Ovary (tissue), 10 donors: ENCODE measurements around the gene CPN2. TPM values are rescaled to one million over a fixed set of nuclear protein-coding genes. Genes with fewer than 3 reads are reported as not detected.

ENCODE experiments used
- DNase-seq, 5 donors: peaks; one replicate each; pipeline ENCODE4 v3.0.0-alpha.2; 2019 to 2020
- H3K27ac ChIP-seq, 2 donors: fragments of 200-600 bp; one replicate each; pipeline versions ENCODE4 v1.5.1 to v1.8.0; 2019 to 2022
- H3K27me3 ChIP-seq: fragments of 200-600 bp; one replicate; pipeline ENCODE4 v1.8.0; 2022
- H3K36me3 ChIP-seq: fragments of 200-600 bp; sonication (generic); one replicate; pipeline ENCODE4 v1.5.1; 2019
- H3K4me1 ChIP-seq: one replicate; pipeline ENCODE4 v1.8.1; 2013; ENCODE audit warnings: mild to moderate bottlenecking, moderate library complexity; ENCODE audit not compliant: insufficient read depth
- H3K4me3 ChIP-seq: fragments of 200-600 bp; sonication (generic); one replicate; pipeline ENCODE4 v1.5.1; 2017
- H3K9me3 ChIP-seq, 2 donors: fragments of 200-600 bp in 1 of 2; sonication (generic) in 1 of 2; one replicate each; pipeline versions ENCODE4 v1.5.1 to v1.8.1; 2013 to 2019; ENCODE audit warnings: mild to moderate bottlenecking in 1 of 2, moderate library complexity in 1 of 2
- EP300 ChIP-seq: sonication (generic); formaldehyde crosslinking; IDR thresholded peaks from one replicate; pipeline ENCODE4 v1.6.1; 2017; ENCODE audit warnings: antibody characterized with exemption
- POLR2A ChIP-seq: fragments of 450-650 bp; IDR thresholded peaks from one replicate; pipeline ENCODE4 v1.6.1; 2017; ENCODE audit warnings: antibody characterized with exemption, mild to moderate bottlenecking, moderate library complexity
- WGBS, 3 donors: extraction: QIAGEN DNeasy Blood & Tissue Kit in 1 of 3; methylation state at CpG; one replicate each; pipeline versions ENCODE4 v1.1.5 to v1.1.7; 2013 to 2017; 5-methylcytosine and 5-hydroxymethylcytosine counted together
- intact Hi-C, 4 donors: fragments of 100-400 bp; cut with DNase I; formaldehyde crosslinking; loops; one replicate each; pipeline versions ENCODE4 v1.11.0 to v1.15.1; 2022 to 2023
- long read RNA-seq, 3 donors: library from polyadenylated mRNA in 2 of 3; unstranded in 2 of 3; transcript quantifications; one replicate each; pipeline ENCODE4 v2.0.0 and lab custom pipeline, GENCODE V29; 2021 to 2026
- polyA plus RNA-seq, 2 donors: library from polyadenylated mRNA; stranded (reverse); fragments of 200-250 nt in 1 of 2; fragments of 350-450 nt in 1 of 2; fragmentation: Illumina TruSeq in 1 of 2; extraction: RNeasy Lipid Tissue Mini Kit (QIAGEN cat#74804) in 1 of 2; gene quantifications; one replicate each; pipeline ENCODE4 v1.2.3, GENCODE V29; 2013 to 2014
- total RNA-seq, 7 donors: library from RNA; depleted of rRNA in 2 of 7; stranded (reverse); fragments of >200 nt in 2 of 7; fragmentation: NEBNext Ultra II Directional in 3 of 7; extraction: Animal tissue kit (Norgen Biotek cat#: 25700) in 3 of 7; gene quantifications; one replicate each; pipeline versions ENCODE4 v1.1.0 to v1.2.4, GENCODE V29; 2016 to 2023
- TF ChIP-seq, protein P1 (sequence below), 3 donors: fragments of 450-650 bp in 2 of 3; fragments of 200-600 bp in 1 of 3; IDR thresholded peaks; one replicate each; pipeline versions ENCODE4 v1.5.1 to v1.8.0; 2016 to 2022; ENCODE audit warnings: antibody characterized with exemption in 3 of 3, mild to moderate bottlenecking in 1 of 3
- donor health status: DM: no; HTN: no; CAD: no; lungs with moderate emphysema.
- donor health status: DM: no; HTN: no; CAD: no.
- donor health status: Bipolar disorder and iron deficiency.
- donor health status: DM: yes; HTN: yes; CAD: no.
- donor health status: DM: no; HTN: no; CAD: no.
- donor health status: DM: yes; HTN: yes; CAD: no.

The CPN2 gene, protein sequence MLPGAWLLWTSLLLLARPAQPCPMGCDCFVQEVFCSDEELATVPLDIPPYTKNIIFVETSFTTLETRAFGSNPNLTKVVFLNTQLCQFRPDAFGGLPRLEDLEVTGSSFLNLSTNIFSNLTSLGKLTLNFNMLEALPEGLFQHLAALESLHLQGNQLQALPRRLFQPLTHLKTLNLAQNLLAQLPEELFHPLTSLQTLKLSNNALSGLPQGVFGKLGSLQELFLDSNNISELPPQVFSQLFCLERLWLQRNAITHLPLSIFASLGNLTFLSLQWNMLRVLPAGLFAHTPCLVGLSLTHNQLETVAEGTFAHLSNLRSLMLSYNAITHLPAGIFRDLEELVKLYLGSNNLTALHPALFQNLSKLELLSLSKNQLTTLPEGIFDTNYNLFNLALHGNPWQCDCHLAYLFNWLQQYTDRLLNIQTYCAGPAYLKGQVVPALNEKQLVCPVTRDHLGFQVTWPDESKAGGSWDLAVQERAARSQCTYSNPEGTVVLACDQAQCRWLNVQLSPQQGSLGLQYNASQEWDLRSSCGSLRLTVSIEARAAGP
- under 1 TPM in 1 of 7 donors, not detected in 6; 0.18 TPM for total RNA-seq
- polyA plus RNA-seq: 1 to 10 TPM in 1 of 2 donors, not detected in 1; 1.6 TPM
- long read RNA-seq, donor 1: 0 reads
- long read RNA-seq, donor 2: 0 reads
- long read RNA-seq, donor 3: 0 reads

DNA sequence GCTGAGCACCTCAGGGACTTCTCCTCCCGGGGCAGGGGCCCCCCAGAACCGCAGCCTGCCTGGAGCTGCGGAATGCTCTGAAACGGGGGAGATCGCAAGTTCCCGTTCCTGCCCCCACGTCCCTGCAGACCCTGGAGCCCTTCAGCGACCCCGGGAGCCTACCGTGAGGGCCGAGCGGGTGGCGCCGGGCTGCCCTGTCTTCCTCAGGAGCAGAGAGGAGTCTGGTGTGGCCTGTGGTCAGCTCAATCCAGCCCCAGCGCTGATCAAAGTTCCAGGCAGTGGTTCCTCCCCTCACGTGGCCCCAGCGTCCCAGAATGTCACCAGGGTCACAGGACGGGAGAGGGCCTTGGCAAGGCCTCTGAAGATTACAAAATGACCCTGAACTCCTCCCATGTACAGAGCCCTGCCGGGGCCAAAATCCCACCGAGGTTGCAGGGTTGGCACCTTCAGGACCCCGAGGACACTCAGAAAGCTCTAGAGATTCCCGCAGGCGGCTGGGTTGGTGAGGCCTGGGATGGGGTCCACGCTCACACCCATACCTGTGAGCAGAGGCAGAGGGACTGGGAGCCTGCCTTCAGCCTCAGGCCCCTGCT lies at the start of gene CPN2:
Gene CPN2, minus strand, starts transcription at position 249 of the 593 bp plus-strand sequence. CDS start 8,626 bp downstream, outside the sequence.
- Histone ChIP-seq H3K36me3 (no peaks in the 10 kb centered on the region), H3K27me3 (no peaks in the 10 kb centered on the region), H3K27ac (no peak within 1 kb of the TSS), H3K4me3 (no peak within 1 kb of the TSS), H3K9me3 (no peaks in the 10 kb centered on the region), H3K4me1 (peaks cover 7% of the 10 kb centered on the region)
- intact Hi-C loops: no loop called here
- TF ChIP-seq, protein P1, sequence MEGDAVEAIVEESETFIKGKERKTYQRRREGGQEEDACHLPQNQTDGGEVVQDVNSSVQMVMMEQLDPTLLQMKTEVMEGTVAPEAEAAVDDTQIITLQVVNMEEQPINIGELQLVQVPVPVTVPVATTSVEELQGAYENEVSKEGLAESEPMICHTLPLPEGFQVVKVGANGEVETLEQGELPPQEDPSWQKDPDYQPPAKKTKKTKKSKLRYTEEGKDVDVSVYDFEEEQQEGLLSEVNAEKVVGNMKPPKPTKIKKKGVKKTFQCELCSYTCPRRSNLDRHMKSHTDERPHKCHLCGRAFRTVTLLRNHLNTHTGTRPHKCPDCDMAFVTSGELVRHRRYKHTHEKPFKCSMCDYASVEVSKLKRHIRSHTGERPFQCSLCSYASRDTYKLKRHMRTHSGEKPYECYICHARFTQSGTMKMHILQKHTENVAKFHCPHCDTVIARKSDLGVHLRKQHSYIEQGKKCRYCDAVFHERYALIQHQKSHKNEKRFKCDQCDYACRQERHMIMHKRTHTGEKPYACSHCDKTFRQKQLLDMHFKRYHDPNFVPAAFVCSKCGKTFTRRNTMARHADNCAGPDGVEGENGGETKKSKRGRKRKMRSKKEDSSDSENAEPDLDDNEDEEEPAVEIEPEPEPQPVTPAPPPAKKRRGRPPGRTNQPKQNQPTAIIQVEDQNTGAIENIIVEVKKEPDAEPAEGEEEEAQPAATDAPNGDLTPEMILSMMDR (IDR thresholded peaks at IDR 0.05): no peak
- no peak for TF ChIP-seq EP300
- TF ChIP-seq POLR2A: no peak
- WGBS, 3 donors: 82 to 89% (median 89%) methylated on average over 21 to 24 of the region's 24 CpGs
- DNase-seq: no peak

DNA sequence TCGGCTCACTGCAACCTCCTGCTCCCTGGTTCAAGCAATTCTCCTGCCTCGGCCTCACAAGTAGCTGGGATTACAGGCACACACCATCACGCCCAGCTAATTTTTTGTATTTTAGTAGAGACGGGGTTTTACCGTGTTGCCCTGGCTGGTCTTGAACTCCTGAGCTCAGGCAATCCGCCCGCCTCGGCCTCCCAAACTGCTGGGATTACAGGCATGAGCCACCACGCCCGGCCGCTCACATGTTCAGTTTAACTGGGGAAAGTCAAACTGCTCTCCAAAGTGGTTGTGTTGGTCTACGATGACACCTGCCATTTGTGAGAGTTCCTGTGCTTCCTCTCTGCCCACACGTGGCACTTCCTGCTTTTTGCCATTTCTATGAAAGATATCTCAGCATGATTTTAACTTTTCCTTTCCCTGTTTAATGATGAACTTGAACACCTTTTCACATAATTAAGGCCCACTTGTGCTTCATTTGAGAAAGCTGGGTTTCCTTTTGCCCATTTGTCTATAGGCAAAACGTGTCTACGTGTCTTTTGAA lies 48.8 kb upstream of the CPN2 start:
- Histone ChIP-seq H3K4me3 (no peak overlapping the region), H3K27ac (no peak overlapping the region), H3K9me3 (no peaks in the 10 kb centered on the region), H3K27me3 (no peaks in the 10 kb centered on the region), H3K4me1 (peaks cover 1% of the 10 kb centered on the region), H3K36me3 (no peaks in the 10 kb centered on the region)
- 86 to 91% (median 89%) methylated on average over 15 of the region's 15 CpGs for WGBS, 3 donors
- TF ChIP-seq EP300 (no peak), POLR2A (no peak)
- TF ChIP-seq, protein P1 (IDR thresholded peaks at IDR 0.05): no peak
- no peak for DNase-seq
- intact Hi-C loops: loop anchor here (5.0 to 10.0 kb wide), 4 partner anchors 58 to 68 kb away; no protein-coding TSS in a partner anchor

DNA sequence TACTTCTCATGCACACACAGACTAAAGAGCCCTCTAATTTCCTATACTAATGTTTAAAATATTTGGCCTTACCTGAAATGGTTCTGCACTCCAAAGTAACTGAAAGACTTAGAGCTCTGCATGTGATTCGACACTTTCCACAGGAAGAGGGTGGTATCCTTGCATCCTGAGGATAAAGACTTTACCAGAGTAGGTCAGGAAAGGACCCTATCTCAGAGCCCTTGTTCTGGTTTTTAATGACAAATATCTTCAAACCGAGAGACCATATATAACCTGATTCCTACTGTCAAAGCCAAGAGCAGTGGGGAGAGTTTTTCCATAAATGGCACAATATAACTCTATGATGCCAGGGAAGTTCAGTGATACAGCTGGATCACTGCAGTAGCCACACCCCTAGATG lies 48.0 kb upstream of the CPN2 start, which contains the start of gene GP5:
Gene GP5, minus strand, starts transcription at position 101 of the 400 bp plus-strand sequence. CDS start 984 bp downstream, outside the sequence.
- intact Hi-C loops: loop anchor here in 1 of 4 donors (5.0 kb wide), 1 partner anchor 62 kb away; no protein-coding TSS in a partner anchor
- Histone ChIP-seq H3K4me3 (no peak within 1 kb of the TSS), H3K4me1 (peaks cover 1% of the 10 kb centered on the region), H3K27ac (no peak within 1 kb of the TSS), H3K27me3 (no peaks in the 10 kb centered on the region), H3K9me3 (no peaks in the 10 kb centered on the region), H3K36me3 (no peaks in the 10 kb centered on the region)
- TF ChIP-seq EP300 (no peak), POLR2A (no peak)
- TF ChIP-seq, protein P1 (IDR thresholded peaks at IDR 0.05): no peak
- DNase-seq: no peak
- WGBS, 3 donors: 77 to 82% (median 82%) methylated on average over 2 of the region's 2 CpGs

DNA sequence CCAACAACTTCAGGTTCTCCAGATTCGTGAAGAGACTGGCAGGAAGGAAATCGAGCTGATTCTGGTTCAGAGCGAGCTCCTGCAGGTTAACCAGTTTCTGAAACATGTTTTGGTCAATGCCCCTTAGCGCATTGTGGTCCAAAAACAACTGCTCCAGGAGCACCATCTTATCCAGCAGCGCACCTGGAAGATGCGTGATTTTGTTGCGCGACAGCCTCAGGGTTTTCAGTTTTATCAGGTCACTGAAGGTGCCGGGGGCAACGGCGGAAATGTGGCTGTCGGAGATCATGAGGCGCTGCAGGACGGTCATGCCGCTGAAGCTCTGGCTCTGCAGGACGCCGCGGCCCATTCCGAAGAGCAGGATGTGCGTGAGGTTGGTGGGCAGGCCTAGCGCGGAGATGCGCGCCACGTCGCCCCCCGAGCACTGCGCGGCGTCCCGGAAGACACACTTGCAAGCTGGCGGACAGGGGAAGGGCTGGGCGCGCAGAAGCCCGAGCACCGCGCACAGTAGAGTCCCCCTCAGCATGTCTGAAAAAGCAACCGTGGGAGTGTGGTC lies 46.7 kb upstream of the CPN2 start:
- intact Hi-C loops: loop anchor here in 1 of 4 donors (5.0 kb wide), 1 partner anchor 61 kb away; no protein-coding TSS in a partner anchor
- H3K4me1 ChIP-seq: peaks cover 1% of the 10 kb centered on the region
- WGBS, 3 donors: 6 to 13% (median 8%) methylated on average over 38 of the region's 38 CpGs
- no peak overlapping the region for H3K27ac ChIP-seq
- no peak overlapping the region for H3K4me3 ChIP-seq
- peak in 1 of 5 donors; percentile 48 for DNase-seq
- H3K36me3 ChIP-seq: no peaks in the 10 kb centered on the region
- TF ChIP-seq POLR2A (no peak), EP300 (no peak)
- TF ChIP-seq, protein P1 (IDR thresholded peaks at IDR 0.05): no peak
- H3K9me3 ChIP-seq: no peaks in the 10 kb centered on the region
- H3K27me3 ChIP-seq: no peaks in the 10 kb centered on the region
